ENCODE measurements around the gene SCAPER. TPM values are rescaled to one million over a fixed set of nuclear protein-coding genes. Genes with fewer than 3 reads are reported as not detected.

SCAPER gene
- total RNA-seq, 1 experiment from 2014 or later, result 10.3 TPM

DNA sequence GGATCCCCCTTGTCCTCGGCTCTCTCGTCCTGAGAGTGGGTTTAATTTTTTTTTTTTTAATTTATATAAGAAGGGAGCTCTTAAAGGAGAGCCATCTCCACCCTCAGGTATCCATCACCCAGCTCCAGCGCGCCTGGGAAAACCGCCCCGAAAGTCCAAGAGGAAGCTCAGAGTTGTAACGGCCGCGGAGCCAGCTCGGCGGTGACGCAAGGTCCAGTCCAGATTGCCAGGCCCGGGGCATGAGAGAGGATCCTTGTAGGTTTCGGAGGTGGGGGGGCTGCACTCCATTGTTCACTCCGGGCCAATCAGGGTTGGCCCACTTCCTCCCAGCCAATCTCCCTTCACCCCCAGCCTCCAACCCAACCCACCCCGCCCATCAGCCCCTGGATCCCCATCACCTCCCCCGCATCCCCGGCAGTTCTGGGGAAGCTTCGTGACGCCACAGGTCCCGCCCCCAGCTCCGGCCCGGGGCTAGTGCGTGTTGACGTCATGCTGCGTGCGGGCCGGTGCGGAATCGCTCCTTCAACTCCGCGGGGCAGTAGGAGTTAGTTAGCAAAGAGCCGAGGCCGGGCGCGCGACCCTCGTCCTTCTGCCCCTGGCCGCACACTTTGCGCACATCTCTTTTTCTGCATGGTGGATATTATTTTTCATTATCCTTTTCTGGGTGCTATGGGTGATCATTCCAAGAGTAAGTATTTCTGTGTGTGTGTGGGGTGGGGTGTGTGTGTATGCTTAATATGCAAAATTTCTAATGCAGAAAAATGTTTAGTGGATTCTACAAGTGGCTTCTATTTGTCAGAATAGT lies 568.7 kb downstream of the SCAPER start, which contains the start of gene ISL2:
Gene ISL2 (plus strand): TSS at position 520 of the 805 bp plus-strand sequence. CDS start 111 bp downstream, at position 631.
- Mint-ChIP-seq H3K27me3 (ENCODE audit: low read depth) (peaks cover 94% of the 10 kb centered on the region), H3K4me3 (peak within 1 kb of the TSS; percentile 73), H3K4me1 (peaks cover 46% of the 10 kb centered on the region), H3K9me3 (no peaks in the 10 kb centered on the region), H3K36me3 (no peaks in the 10 kb centered on the region), H3K27ac (peak within 1 kb of the TSS; percentile 66; the same call in 1 of the 2 replicates)
- CTCF ChIA-PET, result interaction anchor here (0.5 to 3.3 kb wide), 13 partner anchors 10 to 1515 kb away, joined by 3 to 22 read pairs (median 4); partner anchors contain the start of gene ETFA
- POLR2A ChIA-PET, result interaction anchor here (0.6 to 2.5 kb wide), 6 partner anchors 10 to 1474 kb away, joined by 3 to 29 read pairs (median 4); partner anchors contain the start of gene ETFA
- ATAC-seq (peak; percentile 61), DNase-seq (ENCODE audit: low spot score) (peak; percentile 97)
- TF ChIP-seq IRF2 (CRISPR knock-in tag; IDR thresholded peaks at IDR 0.05; ENCODE audit: borderline replicate concordance, low read depth) (no peak), ZNF121 (CRISPR knock-in tag; IDR thresholded peaks at IDR 0.05) (peak; percentile 59; the same call in 1 of the 2 replicates), JUN (CRISPR knock-in tag; IDR thresholded peaks at IDR 0.05) (no peak), CBFB (CRISPR knock-in tag; IDR thresholded peaks at IDR 0.05; ENCODE audit: low read depth) (no peak), NFYB (CRISPR knock-in tag; conservative IDR thresholded peaks at IDR 0.05; ENCODE audit: low read depth) (peak; percentile 55; the same call in 1 of the 2 replicates), ZNF263 (CRISPR knock-in tag; IDR thresholded peaks at IDR 0.05; ENCODE audit: low read depth) (no peak), FOXP1 (CRISPR knock-in tag; IDR thresholded peaks at IDR 0.05; ENCODE audit: borderline replicate concordance) (0 out of 2 replicates have a peak, but pooled peaks have one; percentile 42), TCF7 (CRISPR knock-in tag; IDR thresholded peaks at IDR 0.05; ENCODE audit: low read depth) (no peak), GTF2I (CRISPR knock-in tag; conservative IDR thresholded peaks at IDR 0.05) (no peak), SP1 (CRISPR knock-in tag; conservative IDR thresholded peaks at IDR 0.05) (peak; percentile 67), EMX1 (CRISPR knock-in tag; IDR thresholded peaks at IDR 0.05) (no peak), SOX15 (CRISPR knock-in tag; IDR thresholded peaks at IDR 0.05) (no peak), ESRRA (CRISPR knock-in tag; IDR thresholded peaks at IDR 0.05; ENCODE audit: borderline replicate concordance) (no peak), ZNF232 (CRISPR knock-in tag; IDR thresholded peaks at IDR 0.05) (peak; percentile 59; the same call in 1 of the 2 replicates), ZBTB21 (CRISPR knock-in tag; IDR thresholded peaks at IDR 0.05; ENCODE audit: borderline replicate concordance) (peak; percentile 94), TEAD4 (CRISPR knock-in tag; IDR thresholded peaks at IDR 0.05) (no peak), CREM (CRISPR knock-in tag; IDR thresholded peaks at IDR 0.05) (peak; percentile 43; the same call in 1 of the 2 replicates), GABPB1 (CRISPR knock-in tag; IDR thresholded peaks at IDR 0.05) (peak; percentile 99)
- TF ChIP-seq, protein P1, sequence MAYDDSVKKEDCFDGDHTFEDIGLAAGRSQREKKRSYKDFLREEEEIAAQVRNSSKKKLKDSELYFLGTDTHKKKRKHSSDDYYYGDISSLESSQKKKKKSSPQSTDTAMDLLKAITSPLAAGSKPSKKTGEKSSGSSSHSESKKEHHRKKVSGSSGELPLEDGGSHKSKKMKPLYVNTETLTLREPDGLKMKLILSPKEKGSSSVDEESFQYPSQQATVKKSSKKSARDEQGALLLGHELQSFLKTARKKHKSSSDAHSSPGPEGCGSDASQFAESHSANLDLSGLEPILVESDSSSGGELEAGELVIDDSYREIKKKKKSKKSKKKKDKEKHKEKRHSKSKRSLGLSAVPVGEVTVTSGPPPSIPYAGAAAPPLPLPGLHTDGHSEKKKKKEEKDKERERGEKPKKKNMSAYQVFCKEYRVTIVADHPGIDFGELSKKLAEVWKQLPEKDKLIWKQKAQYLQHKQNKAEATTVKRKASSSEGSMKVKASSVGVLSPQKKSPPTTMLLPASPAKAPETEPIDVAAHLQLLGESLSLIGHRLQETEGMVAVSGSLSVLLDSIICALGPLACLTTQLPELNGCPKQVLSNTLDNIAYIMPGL (CRISPR knock-in tag; IDR thresholded peaks at IDR 0.05), result no peak
- TF ChIP-seq, protein P2, sequence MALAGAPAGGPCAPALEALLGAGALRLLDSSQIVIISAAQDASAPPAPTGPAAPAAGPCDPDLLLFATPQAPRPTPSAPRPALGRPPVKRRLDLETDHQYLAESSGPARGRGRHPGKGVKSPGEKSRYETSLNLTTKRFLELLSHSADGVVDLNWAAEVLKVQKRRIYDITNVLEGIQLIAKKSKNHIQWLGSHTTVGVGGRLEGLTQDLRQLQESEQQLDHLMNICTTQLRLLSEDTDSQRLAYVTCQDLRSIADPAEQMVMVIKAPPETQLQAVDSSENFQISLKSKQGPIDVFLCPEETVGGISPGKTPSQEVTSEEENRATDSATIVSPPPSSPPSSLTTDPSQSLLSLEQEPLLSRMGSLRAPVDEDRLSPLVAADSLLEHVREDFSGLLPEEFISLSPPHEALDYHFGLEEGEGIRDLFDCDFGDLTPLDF (CRISPR knock-in tag; IDR thresholded peaks at IDR 0.05), result no peak
- TF ChIP-seq, protein P3, sequence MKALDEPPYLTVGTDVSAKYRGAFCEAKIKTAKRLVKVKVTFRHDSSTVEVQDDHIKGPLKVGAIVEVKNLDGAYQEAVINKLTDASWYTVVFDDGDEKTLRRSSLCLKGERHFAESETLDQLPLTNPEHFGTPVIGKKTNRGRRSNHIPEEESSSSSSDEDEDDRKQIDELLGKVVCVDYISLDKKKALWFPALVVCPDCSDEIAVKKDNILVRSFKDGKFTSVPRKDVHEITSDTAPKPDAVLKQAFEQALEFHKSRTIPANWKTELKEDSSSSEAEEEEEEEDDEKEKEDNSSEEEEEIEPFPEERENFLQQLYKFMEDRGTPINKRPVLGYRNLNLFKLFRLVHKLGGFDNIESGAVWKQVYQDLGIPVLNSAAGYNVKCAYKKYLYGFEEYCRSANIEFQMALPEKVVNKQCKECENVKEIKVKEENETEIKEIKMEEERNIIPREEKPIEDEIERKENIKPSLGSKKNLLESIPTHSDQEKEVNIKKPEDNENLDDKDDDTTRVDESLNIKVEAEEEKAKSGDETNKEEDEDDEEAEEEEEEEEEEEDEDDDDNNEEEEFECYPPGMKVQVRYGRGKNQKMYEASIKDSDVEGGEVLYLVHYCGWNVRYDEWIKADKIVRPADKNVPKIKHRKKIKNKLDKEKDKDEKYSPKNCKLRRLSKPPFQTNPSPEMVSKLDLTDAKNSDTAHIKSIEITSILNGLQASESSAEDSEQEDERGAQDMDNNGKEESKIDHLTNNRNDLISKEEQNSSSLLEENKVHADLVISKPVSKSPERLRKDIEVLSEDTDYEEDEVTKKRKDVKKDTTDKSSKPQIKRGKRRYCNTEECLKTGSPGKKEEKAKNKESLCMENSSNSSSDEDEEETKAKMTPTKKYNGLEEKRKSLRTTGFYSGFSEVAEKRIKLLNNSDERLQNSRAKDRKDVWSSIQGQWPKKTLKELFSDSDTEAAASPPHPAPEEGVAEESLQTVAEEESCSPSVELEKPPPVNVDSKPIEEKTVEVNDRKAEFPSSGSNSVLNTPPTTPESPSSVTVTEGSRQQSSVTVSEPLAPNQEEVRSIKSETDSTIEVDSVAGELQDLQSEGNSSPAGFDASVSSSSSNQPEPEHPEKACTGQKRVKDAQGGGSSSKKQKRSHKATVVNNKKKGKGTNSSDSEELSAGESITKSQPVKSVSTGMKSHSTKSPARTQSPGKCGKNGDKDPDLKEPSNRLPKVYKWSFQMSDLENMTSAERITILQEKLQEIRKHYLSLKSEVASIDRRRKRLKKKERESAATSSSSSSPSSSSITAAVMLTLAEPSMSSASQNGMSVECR (CRISPR knock-in tag; IDR thresholded peaks at IDR 0.05; ENCODE audit: borderline replicate concordance), result no peak
- TF ChIP-seq, protein P4, sequence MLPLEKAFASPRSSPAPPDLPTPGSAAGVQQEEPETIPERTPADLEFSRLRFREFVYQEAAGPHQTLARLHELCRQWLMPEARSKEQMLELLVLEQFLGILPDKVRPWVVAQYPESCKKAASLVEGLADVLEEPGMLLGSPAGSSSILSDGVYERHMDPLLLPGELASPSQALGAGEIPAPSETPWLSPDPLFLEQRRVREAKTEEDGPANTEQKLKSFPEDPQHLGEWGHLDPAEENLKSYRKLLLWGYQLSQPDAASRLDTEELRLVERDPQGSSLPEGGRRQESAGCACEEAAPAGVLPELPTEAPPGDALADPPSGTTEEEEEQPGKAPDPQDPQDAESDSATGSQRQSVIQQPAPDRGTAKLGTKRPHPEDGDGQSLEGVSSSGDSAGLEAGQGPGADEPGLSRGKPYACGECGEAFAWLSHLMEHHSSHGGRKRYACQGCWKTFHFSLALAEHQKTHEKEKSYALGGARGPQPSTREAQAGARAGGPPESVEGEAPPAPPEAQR (CRISPR knock-in tag; IDR thresholded peaks at IDR 0.05), result no peak
- TF ChIP-seq, protein P5, sequence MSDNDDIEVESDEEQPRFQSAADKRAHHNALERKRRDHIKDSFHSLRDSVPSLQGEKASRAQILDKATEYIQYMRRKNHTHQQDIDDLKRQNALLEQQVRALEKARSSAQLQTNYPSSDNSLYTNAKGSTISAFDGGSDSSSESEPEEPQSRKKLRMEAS (CRISPR knock-in tag; IDR thresholded peaks at IDR 0.05), result peak; percentile 40; the same call in 1 of the 2 replicates
- TF ChIP-seq, protein P6, sequence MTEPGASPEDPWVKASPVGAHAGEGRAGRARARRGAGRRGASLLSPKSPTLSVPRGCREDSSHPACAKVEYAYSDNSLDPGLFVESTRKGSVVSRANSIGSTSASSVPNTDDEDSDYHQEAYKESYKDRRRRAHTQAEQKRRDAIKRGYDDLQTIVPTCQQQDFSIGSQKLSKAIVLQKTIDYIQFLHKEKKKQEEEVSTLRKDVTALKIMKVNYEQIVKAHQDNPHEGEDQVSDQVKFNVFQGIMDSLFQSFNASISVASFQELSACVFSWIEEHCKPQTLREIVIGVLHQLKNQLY (CRISPR knock-in tag; IDR thresholded peaks at IDR 0.05), result no peak
- TF ChIP-seq, protein P7, sequence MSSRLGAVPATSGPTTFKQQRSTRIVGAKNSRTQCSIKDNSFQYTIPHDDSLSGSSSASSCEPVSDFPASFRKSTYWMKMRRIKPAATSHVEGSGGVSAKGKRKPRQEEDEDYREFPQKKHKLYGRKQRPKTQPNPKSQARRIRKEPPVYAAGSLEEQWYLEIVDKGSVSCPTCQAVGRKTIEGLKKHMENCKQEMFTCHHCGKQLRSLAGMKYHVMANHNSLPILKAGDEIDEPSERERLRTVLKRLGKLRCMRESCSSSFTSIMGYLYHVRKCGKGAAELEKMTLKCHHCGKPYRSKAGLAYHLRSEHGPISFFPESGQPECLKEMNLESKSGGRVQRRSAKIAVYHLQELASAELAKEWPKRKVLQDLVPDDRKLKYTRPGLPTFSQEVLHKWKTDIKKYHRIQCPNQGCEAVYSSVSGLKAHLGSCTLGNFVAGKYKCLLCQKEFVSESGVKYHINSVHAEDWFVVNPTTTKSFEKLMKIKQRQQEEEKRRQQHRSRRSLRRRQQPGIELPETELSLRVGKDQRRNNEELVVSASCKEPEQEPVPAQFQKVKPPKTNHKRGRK (CRISPR knock-in tag; IDR thresholded peaks at IDR 0.05; ENCODE audit: borderline replicate concordance), result no peak

Data from WTC11 (cell line).